ENCODE data around the gene ZNF480.

DNA sequence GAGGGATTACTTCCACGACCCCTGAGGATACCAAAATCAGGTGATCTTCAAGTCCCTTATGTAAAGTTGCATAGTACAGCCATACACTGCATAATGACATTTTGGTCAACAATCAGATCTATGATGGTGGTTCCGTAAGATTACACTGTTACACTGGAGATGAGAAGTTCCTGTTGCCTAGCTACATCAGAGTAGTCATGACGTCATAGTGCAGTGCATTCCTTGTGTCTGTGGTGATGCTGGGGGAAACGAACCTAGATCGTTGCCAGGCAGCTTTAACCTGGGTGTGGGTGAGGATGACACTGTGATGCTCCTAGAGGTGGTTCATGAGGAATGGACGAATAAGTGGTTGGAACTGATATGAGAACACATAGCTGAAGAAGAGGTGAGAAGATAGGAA, 48.2 kb downstream of the ZNF480 start:
- TF ChIP-seq, protein P1, sequence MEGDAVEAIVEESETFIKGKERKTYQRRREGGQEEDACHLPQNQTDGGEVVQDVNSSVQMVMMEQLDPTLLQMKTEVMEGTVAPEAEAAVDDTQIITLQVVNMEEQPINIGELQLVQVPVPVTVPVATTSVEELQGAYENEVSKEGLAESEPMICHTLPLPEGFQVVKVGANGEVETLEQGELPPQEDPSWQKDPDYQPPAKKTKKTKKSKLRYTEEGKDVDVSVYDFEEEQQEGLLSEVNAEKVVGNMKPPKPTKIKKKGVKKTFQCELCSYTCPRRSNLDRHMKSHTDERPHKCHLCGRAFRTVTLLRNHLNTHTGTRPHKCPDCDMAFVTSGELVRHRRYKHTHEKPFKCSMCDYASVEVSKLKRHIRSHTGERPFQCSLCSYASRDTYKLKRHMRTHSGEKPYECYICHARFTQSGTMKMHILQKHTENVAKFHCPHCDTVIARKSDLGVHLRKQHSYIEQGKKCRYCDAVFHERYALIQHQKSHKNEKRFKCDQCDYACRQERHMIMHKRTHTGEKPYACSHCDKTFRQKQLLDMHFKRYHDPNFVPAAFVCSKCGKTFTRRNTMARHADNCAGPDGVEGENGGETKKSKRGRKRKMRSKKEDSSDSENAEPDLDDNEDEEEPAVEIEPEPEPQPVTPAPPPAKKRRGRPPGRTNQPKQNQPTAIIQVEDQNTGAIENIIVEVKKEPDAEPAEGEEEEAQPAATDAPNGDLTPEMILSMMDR (IDR thresholded peaks at IDR 0.05; ENCODE audit: insufficient read depth, low read length): no peak
- TF ChIP-seq GABPA (IDR thresholded peaks at IDR 0.05; ENCODE audit: low read depth) (no peak), SPI1 (IDR thresholded peaks at IDR 0.05; ENCODE audit: borderline replicate concordance, low read depth) (no peak), POLR2AphosphoS5 (IDR thresholded peaks at IDR 0.05; ENCODE audit: low read depth) (no peak), REST (IDR thresholded peaks at IDR 0.05; ENCODE audit: insufficient replicate concordance, low read depth) (no peak)
